IMR-90 (cell line): ENCODE results near the gene SHISAL1. TPM values are rescaled to one million over a fixed set of nuclear protein-coding genes. Genes with fewer than 3 reads are reported as not detected.

Experiments
- ATAC-seq: fragments of 200-7000 bp; cut with Tn5 transposase; 2 replicates; pipeline ENCODE4 v1.9.1; 2020; ENCODE audit warnings: low read depth, mild to moderate bottlenecking, moderate library complexity
- BruUV-seq: library from RNA; stranded (reverse); fragments of 400-500 nt; replicated peaks from 2 replicates; lab custom pipeline; 2021; lab: Mats Ljungman, UMichigan
- CTCF ChIA-PET: fragments of 300-600 bp; formaldehyde crosslinking; extraction: SDS; loops from one replicate; lab custom pipeline; 2021; ENCODE audit warnings: antibody characterized with exemption; lab: Yijun Ruan, JAX
- POLR2A ChIA-PET: fragments of 300-600 bp; sonication (Branson Sonifier 250); formaldehyde crosslinking; loops from one replicate; lab custom pipeline; 2022; ENCODE audit warnings: antibody characterized with exemption; ENCODE audit not compliant: unreplicated experiment; lab: Charles Lee
- DNase-seq: peaks from one replicate; pipeline ENCODE4 v3.0.0; 2013
- H2AFZ ChIP-seq: replicated peaks from 2 replicates; pipeline ENCODE3; 2013; ENCODE audit warnings: low read length, mild to moderate bottlenecking; ENCODE audit not compliant: poor library complexity
- H2AK5ac ChIP-seq: 2 replicates; pipeline ENCODE4 v1.6.1; 2013; ENCODE audit warnings: low read depth, low read length, inconsistent platforms
- H2AK9ac ChIP-seq: replicated peaks from 2 replicates; pipeline ENCODE3; 2013; ENCODE audit warnings: mild to moderate bottlenecking, low read depth, low read length, moderate library complexity; ENCODE audit not compliant: poor library complexity
- H2BK120ac ChIP-seq: 2 replicates; pipeline ENCODE4 v1.6.1; 2013; ENCODE audit warnings: low read depth, low read length, inconsistent platforms
- H2BK15ac ChIP-seq: 3 replicates; pipeline ENCODE4 v1.6.1; 2013; ENCODE audit warnings: low read depth, low read length, inconsistent platforms
- H2BK20ac ChIP-seq: 2 replicates; pipeline ENCODE4 v1.6.1; 2013; ENCODE audit warnings: low read depth, mild to moderate bottlenecking, inconsistent platforms, low read length, moderate library complexity
- H2BK5ac ChIP-seq: 2 replicates; pipeline ENCODE4 v1.6.1; 2013; ENCODE audit warnings: mild to moderate bottlenecking, low read depth, low read length, inconsistent platforms; ENCODE audit not compliant: poor library complexity, severe bottlenecking
- H3K14ac ChIP-seq: replicated peaks from 2 replicates; pipeline ENCODE4 v1.6.1; 2013; ENCODE audit warnings: low read depth, low read length, inconsistent platforms
- H3K18ac ChIP-seq: 2 replicates; pipeline ENCODE4 v1.6.1; 2013; ENCODE audit warnings: low read depth, low read length, control low read depth
- H3K23ac ChIP-seq: 2 replicates; pipeline ENCODE4 v1.6.1; 2013; ENCODE audit warnings: low read depth, low read length, inconsistent platforms
- H3K27ac ChIP-seq: 2 replicates; pipeline ENCODE4 v1.5.1; 2013; ENCODE audit warnings: mild to moderate bottlenecking, control low read depth, low read length; ENCODE audit not compliant: insufficient read depth
- H3K27me3 ChIP-seq: 2 replicates; pipeline ENCODE4 v1.6.1; 2013; ENCODE audit warnings: low read length; ENCODE audit not compliant: control insufficient read depth, insufficient read depth
- H3K36me3 ChIP-seq: 2 replicates; pipeline ENCODE4 v1.6.1; 2013; ENCODE audit warnings: low read length, mixed read lengths; ENCODE audit not compliant: control insufficient read depth, insufficient read depth
- H3K4ac ChIP-seq: 2 replicates; pipeline ENCODE4 v1.6.1; 2013; ENCODE audit warnings: low read depth, low read length, inconsistent platforms
- H3K4me1 ChIP-seq: 2 replicates; pipeline ENCODE4 v1.6.1; 2013; ENCODE audit warnings: low read length, mixed read lengths; ENCODE audit not compliant: control insufficient read depth, insufficient read depth
- H3K4me2 ChIP-seq: 2 replicates; pipeline ENCODE4 v1.6.1; 2013; ENCODE audit warnings: low read depth, mild to moderate bottlenecking, control low read depth, low read length, moderate library complexity
- H3K4me3 ChIP-seq: 2 replicates; pipeline ENCODE4 v1.5.1; 2013; ENCODE audit warnings: low read depth, mild to moderate bottlenecking, control low read depth, low read length, moderate library complexity; ENCODE audit not compliant: insufficient read depth
- H3K56ac ChIP-seq: 2 replicates; pipeline ENCODE4 v1.6.1; 2013; ENCODE audit warnings: low read length, inconsistent platforms; ENCODE audit not compliant: insufficient read depth; ENCODE audit errors: extremely low read depth
- H3K79me1 ChIP-seq, 2 experiments: 2 replicates each; pipeline ENCODE4 v1.6.1; 2013; ENCODE audit warnings: low read length in 2 of 2, inconsistent platforms in 1 of 2, low read depth in 1 of 2
- H3K9ac ChIP-seq: 2 replicates; pipeline ENCODE4 v1.6.1; 2013; ENCODE audit warnings: low read depth, low read length, control low read depth
- H3K9me1 ChIP-seq: 2 replicates; pipeline ENCODE4 v1.6.1; 2013; ENCODE audit warnings: low read length, inconsistent platforms; ENCODE audit not compliant: insufficient read depth
- H3K9me3 ChIP-seq: 2 replicates; pipeline ENCODE4 v1.6.1; 2013; ENCODE audit warnings: low read length; ENCODE audit not compliant: control insufficient read depth, insufficient read depth
- H4K20me1 ChIP-seq: 2 replicates; pipeline ENCODE4 v1.6.1; 2013; ENCODE audit warnings: low read length, inconsistent platforms; ENCODE audit not compliant: insufficient read depth
- H4K5ac ChIP-seq: 2 replicates; pipeline ENCODE4 v1.6.1; 2013; ENCODE audit warnings: mild to moderate bottlenecking, low read depth, low read length, control low read depth
- H4K8ac ChIP-seq, 2 experiments: 2 replicates each; pipeline ENCODE4 v1.6.1; 2013; ENCODE audit warnings: low read depth in 2 of 2, low read length in 2 of 2, control low read depth in 1 of 2, inconsistent platforms in 1 of 2
- H4K91ac ChIP-seq: 2 replicates; pipeline ENCODE4 v1.6.1; 2013; ENCODE audit warnings: low read depth, low read length, inconsistent platforms; ENCODE audit not compliant: insufficient read depth
- BHLHE40 ChIP-seq: fragments of 150-350 bp; IDR thresholded peaks from 2 replicates; pipeline ENCODE4 v1.6.1; 2016; ENCODE audit warnings: mild to moderate bottlenecking, low read depth, low read length
- CEBPB ChIP-seq: IDR thresholded peaks from 2 replicates; pipeline ENCODE4 v1.6.1; 2012; ENCODE audit warnings: low read depth, low read length, improper control_type of control experiment
- CHD1 ChIP-seq: IDR thresholded peaks from 2 replicates; pipeline ENCODE4 v1.6.1; 2012; ENCODE audit warnings: low read depth, low read length, improper control_type of control experiment
- CTCF ChIP-seq: conservative IDR thresholded peaks from 2 replicates; pipeline ENCODE4 v1.5.1; 2012; ENCODE audit warnings: mild to moderate bottlenecking, low read depth, low read length, improper control_type of control experiment
- ELK1 ChIP-seq: fragments of 150-350 bp; IDR thresholded peaks from 2 replicates; pipeline ENCODE4 v1.6.1; 2016; ENCODE audit warnings: low read depth, mild to moderate bottlenecking, low read length, moderate library complexity, borderline replicate concordance
- FOS ChIP-seq: fragments of 150-350 bp; IDR thresholded peaks from 2 replicates; pipeline ENCODE4 v1.6.1; 2016; ENCODE audit warnings: low read depth, low read length
- MAFK ChIP-seq: IDR thresholded peaks from 2 replicates; pipeline ENCODE4 v1.6.1; 2012; ENCODE audit warnings: low read depth, low read length, improper control_type of control experiment
- MAZ ChIP-seq: IDR thresholded peaks from 2 replicates; pipeline ENCODE4 v1.6.1; 2012; ENCODE audit warnings: low read depth, mild to moderate bottlenecking, low read length, improper control_type of control experiment, moderate library complexity, borderline replicate concordance
- NFE2L2 ChIP-seq: fragments of 150-350 bp; IDR thresholded peaks from 2 replicates; pipeline ENCODE4 v1.6.1; 2016; ENCODE audit warnings: low read depth, mild to moderate bottlenecking, low read length
- POLR2A ChIP-seq: IDR thresholded peaks from 2 replicates; pipeline ENCODE4 v1.6.1; 2012; ENCODE audit warnings: mild to moderate bottlenecking, low read depth, low read length
- RAD21 ChIP-seq: IDR thresholded peaks from 2 replicates; pipeline ENCODE4 v1.6.1; 2012; ENCODE audit warnings: low read length, improper control_type of control experiment
- RCOR1 ChIP-seq: IDR thresholded peaks from 2 replicates; pipeline ENCODE4 v1.6.1; 2012; ENCODE audit warnings: mild to moderate bottlenecking, low read length, improper control_type of control experiment; ENCODE audit not compliant: insufficient replicate concordance
- RFX5 ChIP-seq: IDR thresholded peaks from 2 replicates; pipeline ENCODE4 v1.8.0; 2012; ENCODE audit warnings: low read depth, mild to moderate bottlenecking, low read length, moderate library complexity
- SMC3 ChIP-seq: fragments of 150-350 bp; IDR thresholded peaks from 2 replicates; pipeline ENCODE4 v1.6.1; 2016; ENCODE audit warnings: low read depth, mild to moderate bottlenecking, antibody characterized with exemption, low read length, moderate library complexity
- USF2 ChIP-seq: fragments of 150-350 bp; IDR thresholded peaks from 2 replicates; pipeline ENCODE4 v1.6.1; 2017; ENCODE audit warnings: mild to moderate bottlenecking, antibody characterized with exemption, low read length, low read depth
- WGBS, 2 experiments: methylation state at CpG; one replicate each; pipeline versions ENCODE4 v1.1.5 to v1.1.7; 2013; ENCODE audit warnings: missing lambda C conversion rate in 2 of 2; ENCODE audit not compliant: insufficient read length in 1 of 2; ENCODE audit errors: extremely low coverage in 2 of 2; 5-methylcytosine and 5-hydroxymethylcytosine counted together
- dilution Hi-C: fragments of 300-500 bp; cut with HindIII; formaldehyde crosslinking; loops from one replicate; pipeline ENCODE4 v1.14.3; 2018; ENCODE audit warnings: low sequenced_read_pairs; ENCODE audit not compliant: unreplicated experiment
- in situ Hi-C: fragments of 300-500 bp; cut with MboI; formaldehyde crosslinking; loops from 3 replicates; pipeline ENCODE4 v1.14.3; 2019; ENCODE audit warnings: low sequenced_read_pairs, inconsistent platforms, mixed read lengths
- intact Hi-C: fragments of 100-400 bp; cut with micrococcal nuclease; formaldehyde crosslinking; loops from 2 replicates; pipeline ENCODE4 v1.10.0; 2022
- polyA plus RNA-seq, 3 experiments: library from polyadenylated mRNA; depleted of rRNA; stranded (reverse); fragments of >200 nt; gene quantifications; 2 replicates each; pipeline ENCODE4 v1.2.3, GENCODE V29; 2012; ENCODE audit warnings: low replicate concordance in 1 of 3
- total RNA-seq: library from RNA; depleted of rRNA; stranded (reverse); fragments of >200 nt; gene quantifications from 2 replicates; pipeline ENCODE4 v1.2.3, GENCODE V29; 2012

SHISAL1 gene
- total and polyA plus RNA-seq, 2 of the 4 experiments (the other 2 are of a cell fraction): 1.0 to 1.4 TPM

- ATAC-seq (no peak), DNase-seq (no peak)
- no peak overlapping the region for H3K9ac ChIP-seq
- no peak overlapping the region for H2AK5ac ChIP-seq
- dilution Hi-C loops: no loop called here
- no peak overlapping the region for H3K4me2 ChIP-seq
- no peak overlapping the region for H4K8ac ChIP-seq
- no peaks in the 10 kb centered on the region for H3K79me1 ChIP-seq
- H3K4me3 ChIP-seq: no peak overlapping the region
- no peak overlapping the region for H2BK15ac ChIP-seq
- no peak overlapping the region for H2BK5ac ChIP-seq
- H3K36me3 ChIP-seq: peaks cover 3% of the 10 kb centered on the region; the same call in 1 of the 2 replicates
- H4K5ac ChIP-seq: no peak overlapping the region
- no peak overlapping the region for H2BK20ac ChIP-seq
- no peak overlapping the region for H3K14ac ChIP-seq
- in situ Hi-C loops: no loop called here
- no peak overlapping the region for H3K23ac ChIP-seq
- H3K9me3 ChIP-seq: no peaks in the 10 kb centered on the region
- H3K18ac ChIP-seq: no peak overlapping the region
- H3K4me1 ChIP-seq: peaks cover 3% of the 10 kb centered on the region; the same call in 1 of the 2 replicates
- no TSS peak for BruUV-seq
- no peak overlapping the region for H3K4ac ChIP-seq
- peaks cover 2% of the 10 kb centered on the region; the same call in 1 of the 2 replicates for H3K9me1 ChIP-seq
- CTCF ChIA-PET: no interaction called here
- intact Hi-C loops: no loop called here
- 75% methylated on average over 3 of the region's 26 CpGs; no CpG with 5 or more reads in 1 of the 2 experiments for WGBS, 2 experiments
- no peak overlapping the region for H3K27ac ChIP-seq
- POLR2A ChIA-PET: no interaction called here
- H3K56ac ChIP-seq: no peak overlapping the region
- no peaks in the 10 kb centered on the region for H4K20me1 ChIP-seq
- no peak overlapping the region for H2AFZ ChIP-seq
- no peak overlapping the region for H2BK120ac ChIP-seq
- no peak overlapping the region for H4K91ac ChIP-seq
- H3K27me3 ChIP-seq: peaks cover 6% of the 10 kb centered on the region; the same call in 1 of the 2 replicates
- no peak overlapping the region for H2AK9ac ChIP-seq
- TF ChIP-seq FOS (no peak), USF2 (no peak), CTCF (no peak), CEBPB (no peak), BHLHE40 (no peak), RFX5 (no peak), CHD1 (no peak), ELK1 (no peak), RCOR1 (no peak), NFE2L2 (no peak), POLR2A (no peak), MAFK (no peak), RAD21 (no peak), SMC3 (no peak), MAZ (no peak)
Observed at GRCh38 chr22:44281768-44282637, 30.7 kb downstream of the SHISAL1 start.
